ENCODE measurements around the gene NET1.

NET1 gene

DNA sequence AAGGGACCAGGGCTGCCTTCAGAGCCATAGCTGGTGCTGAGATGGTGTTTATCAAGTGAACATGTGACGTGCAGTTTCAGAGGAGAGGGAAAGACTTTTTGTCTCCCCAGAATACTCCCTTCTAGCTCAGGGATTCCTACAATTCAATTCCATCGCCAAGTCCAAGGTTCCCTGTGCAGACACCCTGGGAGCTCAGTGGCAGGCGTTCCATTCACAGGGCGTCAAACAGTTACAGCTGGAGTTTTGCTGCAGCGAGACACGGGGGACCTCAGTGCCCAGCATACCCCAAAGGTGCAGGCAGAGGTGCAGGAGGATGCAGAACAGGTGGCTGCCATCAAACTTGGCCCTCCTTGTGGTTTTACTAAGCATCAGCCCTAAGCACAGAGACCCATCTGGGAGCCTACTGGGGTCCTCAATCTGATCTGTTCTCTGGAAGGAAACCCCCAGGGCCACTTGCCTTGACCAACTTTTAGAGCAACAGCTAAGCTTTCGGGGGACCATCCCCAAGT, 87.9 kb downstream of the NET1 start:
- TF ChIP-seq CTCF (IDR thresholded peaks at IDR 0.05; ENCODE audit: low read depth, low read length) = no peak
- H3K4me3 ChIP-seq (replicated peaks in 1 of 2; ENCODE audit: low read depth in 2 of 2, low read length in 2 of 2) = no peak overlapping the region
- DNase-seq (ENCODE audit: low read depth in 2 of 2) = no peak

GRCh38 chr10:5500910-5501309, 88.6 kb downstream of the NET1 start:
- TF ChIP-seq CTCF (IDR thresholded peaks at IDR 0.05; ENCODE audit: low read depth, low read length) = no peak
- no peak for DNase-seq (ENCODE audit: low read depth in 2 of 2)
- no peak overlapping the region for H3K4me3 ChIP-seq (replicated peaks in 1 of 2; ENCODE audit: low read depth in 2 of 2, low read length in 2 of 2)

DNA sequence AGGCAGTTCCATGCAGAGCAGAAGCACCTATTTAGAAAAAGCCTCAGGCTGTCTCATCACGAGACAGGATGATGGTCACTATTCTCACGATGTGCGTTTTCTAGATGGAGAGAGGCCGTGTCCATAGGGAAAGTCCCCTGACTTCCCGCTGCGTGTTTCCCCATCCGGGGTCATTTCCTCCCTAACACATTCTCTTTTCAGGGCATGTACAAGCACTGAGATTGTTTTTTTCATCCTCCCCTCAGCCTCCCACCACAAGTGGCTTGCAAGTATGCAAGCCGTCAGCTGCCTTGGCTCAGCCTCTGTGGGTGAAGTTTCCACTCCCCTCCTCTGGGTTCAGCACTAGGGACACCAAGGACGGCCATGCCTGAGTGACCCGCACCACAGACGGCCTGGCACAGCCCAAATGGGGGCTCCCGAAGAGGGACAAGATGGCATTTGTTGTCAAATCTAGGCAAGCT, 89.7 kb downstream of the NET1 start:
- peak in 1 of 2 donors; percentile 13 for DNase-seq (ENCODE audit: low read depth in 2 of 2)
- no peak for TF ChIP-seq CTCF (IDR thresholded peaks at IDR 0.05; ENCODE audit: low read depth, low read length)
- no peak overlapping the region for H3K4me3 ChIP-seq (replicated peaks in 1 of 2; ENCODE audit: low read depth in 2 of 2, low read length in 2 of 2)

- no peak for TF ChIP-seq CTCF (IDR thresholded peaks at IDR 0.05; ENCODE audit: low read depth, low read length)
- DNase-seq (ENCODE audit: low read depth in 2 of 2) = no peak
- no peak overlapping the region for H3K4me3 ChIP-seq (replicated peaks in 1 of 2; ENCODE audit: low read depth in 2 of 2, low read length in 2 of 2)
These were observed 90.5 kb downstream of the NET1 start for GRCh38 chr10:5502571-5503476.

GRCh38 chr10:5503477-5503835, 91.1 kb downstream of the NET1 start:
- no peak overlapping the region for H3K4me3 ChIP-seq (replicated peaks in 1 of 2; ENCODE audit: low read depth in 2 of 2, low read length in 2 of 2)
- no peak for DNase-seq (ENCODE audit: low read depth in 2 of 2)
- no peak for TF ChIP-seq CTCF (IDR thresholded peaks at IDR 0.05; ENCODE audit: low read depth, low read length)

DNA sequence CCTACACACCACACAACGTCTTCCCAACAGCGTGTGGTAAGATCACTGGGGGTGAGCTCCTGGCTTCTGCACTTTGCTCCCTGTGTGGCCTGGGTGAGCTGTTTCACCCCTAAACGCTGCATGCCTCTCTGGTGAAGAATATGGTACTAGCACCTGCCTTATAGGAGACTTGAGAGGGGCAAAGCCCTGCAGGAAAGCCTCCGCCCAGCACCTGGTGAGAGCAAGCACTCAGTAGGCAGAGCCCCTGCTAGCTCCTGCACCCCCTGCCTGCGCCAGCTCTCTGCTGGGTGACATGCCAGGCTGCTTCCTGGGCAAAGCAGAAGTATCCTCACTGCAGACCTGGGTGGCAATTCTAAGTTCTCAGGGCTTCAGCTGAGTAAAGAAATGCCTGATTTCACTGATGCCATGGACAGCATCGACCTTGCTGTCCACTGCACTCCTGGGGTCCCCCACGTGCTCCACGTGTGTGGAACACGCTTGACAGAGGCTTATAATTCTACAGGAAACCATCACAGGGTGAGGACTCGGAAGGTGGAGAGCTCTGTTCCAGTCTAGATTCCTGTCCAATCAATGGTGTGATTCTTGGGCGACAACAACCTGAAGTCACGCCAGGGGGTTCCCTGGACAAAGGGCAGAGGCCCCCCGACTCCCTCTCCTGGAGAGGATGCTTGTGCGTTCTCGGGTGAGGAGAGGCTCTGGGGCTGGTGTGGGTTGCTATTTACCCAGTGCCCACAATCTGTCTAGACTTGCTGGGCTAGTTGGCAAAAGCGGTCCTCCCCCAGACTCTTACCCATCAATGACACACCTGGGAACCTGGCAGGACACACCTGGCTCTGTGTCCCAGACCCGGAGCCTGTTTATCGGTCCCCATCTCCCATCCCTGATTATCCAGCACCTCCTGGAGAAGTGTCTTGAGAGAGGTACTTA, 92.1 kb downstream of the NET1 start:
- H3K4me3 ChIP-seq (replicated peaks in 1 of 2; ENCODE audit: low read depth in 2 of 2, low read length in 2 of 2) = no peak overlapping the region
- no peak for DNase-seq (ENCODE audit: low read depth in 2 of 2)
- no peak for TF ChIP-seq CTCF (IDR thresholded peaks at IDR 0.05; ENCODE audit: low read depth, low read length)

Data from cardiac fibroblast (primary cell).